SK-N-SH treated with all-trans-retinoic acid at 6 μM for 48 hours (cell line): ENCODE data around the gene IMMP2L.

Experiments used
- RARB ChIP-seq: fragments of 250-450 bp; sonication (Bioruptor Pico); IDR thresholded peaks from 2 replicates; pipeline ENCODE4 v1.8.0; 2021; ENCODE audit warnings: mild to moderate bottlenecking, moderate library complexity
- TCF4 ChIP-seq: fragments of 250-450 bp; sonication (Bioruptor Pico); IDR thresholded peaks from 2 replicates; pipeline ENCODE4 v1.8.0; 2021; ENCODE audit warnings: mild to moderate bottlenecking, moderate library complexity, borderline replicate concordance
- TF ChIP-seq, protein P1 (sequence below): fragments of 250-450 bp; sonication (Bioruptor Pico); IDR thresholded peaks from 2 replicates; pipeline ENCODE4 v1.5.1; 2020; ENCODE audit warnings: low read depth, mild to moderate bottlenecking, moderate library complexity

DNA sequence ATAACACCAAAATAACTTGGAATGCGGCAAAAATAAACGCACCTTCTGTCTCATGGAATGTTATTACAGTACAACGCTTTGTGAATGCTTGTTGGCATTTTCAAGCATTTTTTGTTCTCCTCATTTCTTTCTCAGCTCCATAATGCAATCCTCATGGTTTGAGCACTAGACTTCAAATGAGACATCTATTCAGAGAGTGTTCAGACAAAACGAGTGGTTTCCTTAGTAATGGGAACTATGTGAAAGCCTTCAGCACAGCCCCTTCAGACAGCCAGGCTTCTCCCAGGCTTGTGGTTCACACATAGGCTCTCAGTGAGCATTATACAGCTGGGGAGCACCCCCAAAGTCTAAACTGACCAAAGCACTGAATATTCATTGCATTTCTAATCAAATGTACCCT is 479.9 kb downstream of the IMMP2L start:
- TF ChIP-seq, protein P1, sequence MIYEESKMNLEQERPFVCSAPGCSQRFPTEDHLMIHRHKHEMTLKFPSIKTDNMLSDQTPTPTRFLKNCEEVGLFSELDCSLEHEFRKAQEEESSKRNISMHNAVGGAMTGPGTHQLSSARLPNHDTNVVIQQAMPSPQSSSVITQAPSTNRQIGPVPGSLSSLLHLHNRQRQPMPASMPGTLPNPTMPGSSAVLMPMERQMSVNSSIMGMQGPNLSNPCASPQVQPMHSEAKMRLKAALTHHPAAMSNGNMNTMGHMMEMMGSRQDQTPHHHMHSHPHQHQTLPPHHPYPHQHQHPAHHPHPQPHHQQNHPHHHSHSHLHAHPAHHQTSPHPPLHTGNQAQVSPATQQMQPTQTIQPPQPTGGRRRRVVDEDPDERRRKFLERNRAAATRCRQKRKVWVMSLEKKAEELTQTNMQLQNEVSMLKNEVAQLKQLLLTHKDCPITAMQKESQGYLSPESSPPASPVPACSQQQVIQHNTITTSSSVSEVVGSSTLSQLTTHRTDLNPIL = no peak
- TF ChIP-seq RARB (no peak), TCF4 (CRISPR knock-in tag) (no peak)
